HG03025 (cell line): Measurements from ENCODE around the gene MORC1.
"Not testable (repeated sequence)": the region's sequence is repeated elsewhere in the genome, so short reads cannot be mapped to it uniquely, and the experiment has no call there.

Experiments
- ATAC-seq: cut with Tn5 transposase; IDR thresholded peaks from one replicate; pipeline ENCODE4 v1.9.1; 2021; ENCODE audit warnings: mild to moderate bottlenecking, moderate library complexity; ENCODE audit not compliant: unreplicated experiment, low FRiP score

The MORC1 gene

GRCh38 chr3:109109574-109109973, 8.4 kb downstream of the MORC1 start:
- no peak for ATAC-seq

DNA sequence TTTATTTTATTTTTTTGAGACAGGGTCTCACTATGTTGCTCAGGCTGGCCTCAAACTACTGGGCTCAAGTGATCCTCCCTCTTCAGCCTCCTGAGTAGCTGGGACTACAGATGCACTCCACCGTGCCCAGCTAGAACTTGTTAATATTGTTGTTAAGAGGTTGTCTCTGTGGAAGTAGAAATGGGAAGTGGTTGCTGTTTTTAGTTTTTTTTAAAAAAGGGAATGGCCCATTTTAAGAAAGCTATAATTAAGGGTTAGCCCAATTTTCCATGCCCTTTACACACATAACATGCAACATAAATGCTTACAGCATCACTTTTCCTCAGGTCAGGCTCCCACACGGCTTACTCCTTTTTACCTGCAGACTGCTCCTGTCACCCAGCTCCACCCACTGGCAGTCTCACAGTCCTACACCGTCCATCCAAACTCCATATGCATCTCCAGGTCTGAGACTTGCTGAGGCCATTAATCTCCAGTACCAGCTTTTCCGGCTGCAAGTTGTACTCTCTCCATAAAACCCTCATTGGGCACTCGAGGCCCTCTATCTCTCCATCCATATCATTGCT, 19.8 kb downstream of the MORC1 start:
- ATAC-seq, result no peak

GRCh38 chr3:109095166-109095565, 22.8 kb downstream of the MORC1 start:
- ATAC-seq, result no peak

- ATAC-seq, result no peak
Measured at GRCh38 chr3:109093561-109093960, 24.4 kb downstream of the MORC1 start.

GRCh38 chr3:109091846-109092245, 26.1 kb downstream of the MORC1 start:
- ATAC-seq, result no peak

- no peak for ATAC-seq
Measured at GRCh38 chr3:109089265-109089664, 28.7 kb downstream of the MORC1 start.

GRCh38 chr3:109081746-109082510, 36.0 kb downstream of the MORC1 start:
- peak; percentile 95 for ATAC-seq

DNA sequence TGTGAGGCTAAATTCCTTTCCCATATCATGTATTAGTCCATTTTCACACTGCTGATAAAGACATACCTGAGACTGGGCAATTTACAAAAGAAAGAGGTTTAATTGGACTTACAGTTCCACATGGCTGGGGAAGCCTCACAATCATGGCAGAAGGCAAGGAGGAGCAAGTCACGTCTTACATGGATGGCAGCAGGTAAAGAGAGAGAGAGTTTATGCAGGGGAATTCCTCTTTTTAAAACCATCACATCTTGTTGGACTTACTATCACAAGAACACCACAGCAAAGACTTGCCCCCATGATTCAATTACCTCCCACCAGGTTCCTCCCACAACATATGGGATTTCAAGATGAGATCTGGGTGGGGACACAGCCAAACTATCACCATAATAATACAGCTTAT, 37.8 kb downstream of the MORC1 start:
- not testable (repeated sequence) for ATAC-seq

DNA sequence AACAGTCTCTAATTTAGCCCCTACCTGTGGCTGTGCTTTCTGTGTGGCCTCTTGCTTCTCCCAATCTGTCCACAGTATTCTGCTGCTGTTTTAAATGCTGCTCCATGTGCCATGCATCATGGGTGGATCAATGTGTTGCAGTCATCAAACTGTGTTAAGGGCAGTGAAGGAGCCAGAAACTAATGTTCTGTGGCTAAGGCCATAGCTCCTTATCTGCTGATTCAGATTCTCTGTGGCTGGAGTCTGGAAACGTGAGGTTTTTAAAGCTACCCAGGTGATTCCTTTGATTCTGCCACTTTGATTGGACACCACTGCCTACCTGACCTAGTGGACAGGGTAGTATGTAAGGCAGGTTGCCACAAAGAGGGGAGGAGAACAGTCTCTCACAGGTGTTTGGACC, 44.8 kb downstream of the MORC1 start:
- no peak for ATAC-seq

- peak; percentile 87 for ATAC-seq
Measured at GRCh38 chr3:109072194-109072593, 45.7 kb downstream of the MORC1 start.

- peak; percentile 40 for ATAC-seq
Measured at GRCh38 chr3:109071350-109072142, 46.4 kb downstream of the MORC1 start.

DNA sequence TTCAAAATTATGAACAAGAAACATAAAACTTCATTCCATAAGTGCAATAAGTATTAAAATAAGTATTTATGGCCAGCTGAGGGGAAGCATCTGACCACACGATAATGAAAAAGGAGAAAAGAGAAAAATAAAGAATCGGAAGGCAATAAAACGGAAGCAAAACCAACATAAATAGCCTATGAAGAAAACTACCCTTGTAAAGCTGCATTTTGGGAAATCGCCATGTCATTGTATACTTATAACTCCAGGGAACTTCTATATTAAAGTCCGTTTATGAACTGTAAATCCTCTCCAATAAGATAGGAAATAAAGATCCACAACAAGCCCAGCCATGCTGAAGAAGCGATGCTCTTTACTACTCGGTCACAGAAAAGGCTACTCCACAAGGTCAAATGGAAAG, 47.7 kb downstream of the MORC1 start:
- ATAC-seq, result no peak

DNA sequence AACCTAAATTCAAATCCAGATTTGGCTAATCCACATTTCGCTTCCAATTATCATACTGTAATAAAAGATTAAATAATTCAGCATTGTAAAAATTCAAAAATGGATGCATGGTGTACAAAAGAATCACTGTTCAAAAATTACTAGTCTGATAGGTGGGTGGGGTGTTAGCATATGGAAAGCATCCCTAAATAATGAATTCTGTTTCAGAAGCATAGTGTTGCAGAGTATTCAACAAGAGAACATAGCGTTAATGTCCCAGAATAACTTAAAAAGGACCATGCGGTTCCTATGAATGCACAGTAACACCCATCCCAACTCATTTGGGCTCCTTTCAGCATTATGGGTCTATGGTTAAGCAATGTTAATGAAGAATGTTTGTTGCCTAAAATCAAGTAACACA, 51.1 kb downstream of the MORC1 start:
- ATAC-seq, result no peak

DNA sequence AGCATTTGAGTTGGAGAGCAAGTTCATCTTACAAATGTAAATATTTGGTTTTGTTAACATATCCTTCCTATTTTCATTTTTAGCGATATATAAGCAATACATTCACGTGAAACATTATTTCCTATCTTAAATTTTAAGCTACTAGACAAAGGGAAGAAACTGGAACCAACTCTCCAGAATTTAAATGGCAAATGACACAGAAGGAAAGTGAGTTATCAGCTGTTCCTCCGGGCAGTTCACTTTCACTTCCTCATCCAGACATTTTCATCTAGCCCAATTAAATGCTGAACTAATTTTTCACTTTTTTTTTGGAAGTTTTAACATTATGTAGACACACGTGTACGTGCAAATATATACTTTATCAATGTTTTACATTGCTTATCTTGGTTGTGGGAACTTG, 58.7 kb downstream of the MORC1 start:
- ATAC-seq, result peak; percentile 57

DNA sequence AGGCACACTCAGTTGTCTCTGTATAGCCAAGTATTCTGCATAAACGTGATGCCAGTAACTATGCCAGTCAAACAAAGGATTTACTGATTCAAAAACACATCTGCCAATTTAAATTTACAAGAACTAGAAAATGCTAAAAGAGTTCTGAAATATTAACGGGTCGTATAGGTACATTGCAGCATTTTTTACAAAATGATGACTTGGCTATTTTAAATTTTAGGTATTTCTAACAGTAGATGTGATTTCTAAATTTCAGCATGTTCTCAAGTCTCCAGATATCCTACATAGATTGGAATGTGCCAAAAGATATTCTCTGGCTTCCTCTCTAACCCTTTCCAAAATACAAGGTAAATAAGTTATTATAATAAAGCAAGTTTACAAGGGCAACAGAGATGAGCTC, 60.3 kb downstream of the MORC1 start:
- ATAC-seq, result no peak

- no peak for ATAC-seq
Measured at GRCh38 chr3:109057056-109057455, 60.9 kb downstream of the MORC1 start.

GRCh38 chr3:109050591-109051167, 67.3 kb downstream of the MORC1 start:
- ATAC-seq, result no peak

- no peak for ATAC-seq
Measured at GRCh38 chr3:109047366-109047765, 70.6 kb downstream of the MORC1 start.

DNA sequence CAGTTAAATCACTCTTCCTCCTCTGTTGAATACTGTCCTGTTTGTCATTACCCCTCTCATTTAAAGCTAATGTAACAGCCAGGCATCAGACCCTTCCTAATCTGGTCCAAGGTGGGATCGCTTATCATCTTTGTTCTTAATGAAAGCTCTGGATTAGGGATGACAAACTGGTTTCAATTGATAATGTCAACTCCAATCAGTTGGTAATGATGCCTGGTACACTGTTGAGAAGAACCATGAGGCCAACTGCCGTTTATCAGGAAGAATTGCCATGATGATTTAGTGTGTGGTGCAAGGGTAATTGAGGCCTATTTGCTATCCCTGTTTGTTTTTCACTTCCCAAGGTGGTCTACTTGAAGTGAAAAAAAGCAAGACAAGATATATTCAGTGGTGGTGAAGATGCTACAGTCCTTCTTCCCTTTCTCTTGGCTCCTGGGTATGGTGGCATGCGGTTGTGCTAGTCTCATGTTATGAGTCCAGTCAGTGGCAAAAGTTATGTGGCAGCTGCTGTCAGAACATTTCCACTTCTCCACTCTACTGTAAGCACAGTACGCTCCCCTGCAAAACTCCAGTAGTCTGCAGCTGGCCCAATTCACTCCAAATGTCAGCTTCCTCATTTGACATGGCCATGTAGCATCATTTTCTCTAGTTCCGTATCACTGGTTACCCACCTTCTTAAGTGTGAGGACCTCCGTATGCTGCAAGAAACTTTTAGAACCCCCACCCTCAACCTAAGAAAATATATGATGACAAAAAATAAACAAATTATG, 72.5 kb downstream of the MORC1 start:
- no peak for ATAC-seq

DNA sequence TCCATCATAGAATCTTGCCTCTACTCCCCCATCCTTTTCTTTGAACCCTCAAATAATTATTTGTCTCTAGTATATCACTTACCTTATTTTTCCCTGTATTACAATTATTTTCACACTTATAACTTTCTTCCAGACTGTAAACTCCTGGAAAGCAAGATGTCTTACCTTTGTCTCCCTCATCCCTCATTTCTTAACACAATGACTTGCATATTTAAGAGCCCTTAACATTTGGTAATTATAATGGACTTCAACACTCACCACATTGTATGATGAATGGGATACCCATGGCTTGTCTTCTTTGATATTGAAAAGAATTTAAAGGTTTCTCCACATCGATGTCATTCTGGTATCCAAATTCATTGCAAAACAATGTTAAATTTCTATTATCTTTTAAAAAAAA, 82.9 kb downstream of the MORC1 start:
- ATAC-seq, result no peak
